HepG2 (cell line): ENCODE results near the gene ETV3L. TPM values are rescaled to one million over a fixed set of nuclear protein-coding genes. Genes with fewer than 3 reads are reported as not detected.

Experiments used
- AHDC1 ChIP-seq: sonication (generic); formaldehyde crosslinking; IDR thresholded peaks from 2 replicates; pipeline ENCODE4 v1.5.1; 2020; ENCODE audit warnings: mild to moderate bottlenecking, missing genetic modification reagents, borderline replicate concordance
- ASH2L ChIP-seq: fragments of 300-600, 200-600 bp; sonication (generic); IDR thresholded peaks from 2 replicates; pipeline ENCODE4 v1.7.0; 2017; ENCODE audit warnings: low read depth, mild to moderate bottlenecking, moderate library complexity, mixed read lengths, low read length; ENCODE audit not compliant: insufficient read length
- DR1 ChIP-seq: sonication (generic); formaldehyde crosslinking; IDR thresholded peaks from 2 replicates; pipeline ENCODE4 v1.8.0; 2021; ENCODE audit warnings: mild to moderate bottlenecking, missing genetic modification reagents, inconsistent platforms
- FOXO4 ChIP-seq: sonication (generic); formaldehyde crosslinking; conservative IDR thresholded peaks from 2 replicates; pipeline ENCODE4 v1.8.1; 2023; ENCODE audit warnings: missing genetic modification reagents
- JDP2 ChIP-seq: sonication (generic); formaldehyde crosslinking; IDR thresholded peaks from 2 replicates; pipeline ENCODE4 v1.8.1; 2022; ENCODE audit warnings: missing genetic modification reagents, borderline replicate concordance
- KLF6 ChIP-seq: IDR thresholded peaks from 2 replicates; pipeline ENCODE4 v1.8.0; 2016; ENCODE audit warnings: missing biosample characterization, missing genetic modification reagents
- MTERF4 ChIP-seq: sonication (generic); formaldehyde crosslinking; IDR thresholded peaks from 2 replicates; pipeline ENCODE4 v1.8.0; 2023; ENCODE audit warnings: mild to moderate bottlenecking, missing genetic modification reagents
- NPAS2 ChIP-seq: sonication (generic); formaldehyde crosslinking; IDR thresholded peaks from 2 replicates; pipeline ENCODE4 v1.8.0; 2022; ENCODE audit warnings: mild to moderate bottlenecking, missing genetic modification reagents, borderline replicate concordance
- SCMH1 ChIP-seq: sonication (generic); formaldehyde crosslinking; IDR thresholded peaks from 2 replicates; pipeline ENCODE4 v1.9.0; 2021; ENCODE audit warnings: missing genetic modification reagents, mild to moderate bottlenecking, borderline replicate concordance
- TEAD2 ChIP-seq: sonication (generic); formaldehyde crosslinking; IDR thresholded peaks from 2 replicates; pipeline ENCODE4 v1.9.0; 2021; ENCODE audit warnings: missing genetic modification reagents
- ZBTB25 ChIP-seq: IDR thresholded peaks from 2 replicates; pipeline ENCODE4 v1.6.1; 2018; ENCODE audit warnings: missing genetic modification reagents
- ZNF138 ChIP-seq: sonication (generic); formaldehyde crosslinking; IDR thresholded peaks from 2 replicates; pipeline ENCODE4 v1.5.0; 2020; ENCODE audit warnings: mild to moderate bottlenecking, low read depth, missing genetic modification reagents
- ZNF17 ChIP-seq: sonication (generic); formaldehyde crosslinking; IDR thresholded peaks from 2 replicates; pipeline ENCODE4 v1.5.0; 2020; ENCODE audit warnings: mild to moderate bottlenecking, missing genetic modification reagents
- ZNF749 ChIP-seq: sonication (generic); formaldehyde crosslinking; IDR thresholded peaks from 2 replicates; pipeline ENCODE4 v1.8.0; 2022; ENCODE audit warnings: mild to moderate bottlenecking, missing genetic modification reagents, moderate library complexity, borderline replicate concordance
- ZNF770 ChIP-seq: sonication (generic); formaldehyde crosslinking; IDR thresholded peaks from 2 replicates; pipeline ENCODE4 v1.5.0; 2020; ENCODE audit warnings: mild to moderate bottlenecking, missing genetic modification reagents
- ZSCAN22 ChIP-seq: sonication (generic); formaldehyde crosslinking; IDR thresholded peaks from 2 replicates; pipeline ENCODE4 v1.4.0; 2020; ENCODE audit warnings: mild to moderate bottlenecking, missing genetic modification reagents
- polyA plus RNA-seq, 8 experiments: library from polyadenylated mRNA; depleted of rRNA in 3 of 8; stranded (reverse) in 7 of 8; unstranded in 1 of 8; fragments of >200 nt; fragmentation: Illumina TruSeq in 4 of 8; extraction: Trizol in 4 of 8; gene quantifications; 2 replicates each; pipeline versions ENCODE4 v1.2.1 to v1.2.3, GENCODE V29; 2011 to 2016; ENCODE audit warnings: low read depth in 4 of 8, missing spikeins in 1 of 8, mixed read lengths in 1 of 8; ENCODE audit not compliant: insufficient read depth in 1 of 8
- total RNA-seq, 5 experiments: library from RNA; depleted of rRNA; stranded (reverse); fragments of >200 nt; fragmentation: Illumina TruSeq; extraction: Trizol; gene quantifications; 2 replicates each; pipeline ENCODE4 v1.2.3, GENCODE V29; 2016; ENCODE audit warnings: low read depth in 1 of 5

ETV3L gene
- total and polyA plus RNA-seq, 2 of the 13 experiments (the other 11 are each of a cell fraction or from before 2014, with no cell fraction given), result not detected

GRCh38 chr1:157138220-157139051, 38.8 kb upstream of the ETV3L start, which contains the start of gene ETV3 (continued):
- TF ChIP-seq FOXO4 (CRISPR knock-in tag) (0 out of 2 replicates have a peak, but pooled peaks have one; percentile 85), ZNF770 (0 out of 2 replicates have a peak, but pooled peaks have one; percentile 51), JDP2 (CRISPR knock-in tag) (no peak), ZNF138 (0 out of 2 replicates have a peak, but pooled peaks have one; percentile 60), ZNF17 (0 out of 2 replicates have a peak, but pooled peaks have one; percentile 20), NPAS2 (CRISPR knock-in tag) (no peak), MTERF4 (CRISPR knock-in tag) (peak; percentile 83; the same call in 1 of the 2 replicates), KLF6 (CRISPR knock-in tag) (no peak), ZBTB25 (CRISPR knock-in tag) (peak; percentile 100), TEAD2 (CRISPR knock-in tag) (no peak), ASH2L (peak; percentile 69), AHDC1 (CRISPR knock-in tag) (no peak), DR1 (CRISPR knock-in tag) (peak; percentile 73; the same call in 1 of the 2 replicates), SCMH1 (CRISPR knock-in tag) (no peak), ZSCAN22 (no peak), ZNF749 (CRISPR knock-in tag) (peak; percentile 62; the same call in 1 of the 2 replicates)
